GM12891 (cell line): ENCODE measurements around the gene TLE1.

Experiments used
- PAX5 ChIP-seq: IDR thresholded peaks from 2 replicates; pipeline ENCODE4 v1.6.1; 2011; ENCODE audit warnings: low read length, moderate library complexity, mild to moderate bottlenecking; ENCODE audit not compliant: insufficient read depth, severe bottlenecking
- POLR2A ChIP-seq: IDR thresholded peaks from 2 replicates; pipeline ENCODE4 v1.6.1; 2011; ENCODE audit warnings: low read depth, low read length, control low read depth
- POLR2AphosphoS5 ChIP-seq: IDR thresholded peaks from 2 replicates; pipeline ENCODE4 v1.6.1; 2011; ENCODE audit warnings: low read depth, low read length, control low read depth
- POU2F2 ChIP-seq: IDR thresholded peaks from 2 replicates; pipeline ENCODE4 v1.6.1; 2011; ENCODE audit warnings: low read depth, mild to moderate bottlenecking, control low read depth, low read length, moderate library complexity
- SPI1 ChIP-seq: IDR thresholded peaks from 2 replicates; pipeline ENCODE4 v1.6.1; 2011; ENCODE audit warnings: low read depth, low read length, control low read depth
- TAF1 ChIP-seq: IDR thresholded peaks from 2 replicates; pipeline ENCODE4 v1.6.1; 2011; ENCODE audit warnings: low read depth, low read length, control low read depth

- TF ChIP-seq POLR2AphosphoS5 (no peak), POLR2A (no peak), POU2F2 (no peak), SPI1 (no peak), TAF1 (no peak), PAX5 (no peak)
Observed at GRCh38 chr9:81540142-81540710, 149.1 kb downstream of the TLE1 start.
